SK-N-SH (cell line): ENCODE data around the gene TMEM62. TPM values are rescaled to one million over a fixed set of nuclear protein-coding genes. Genes with fewer than 3 reads are reported as not detected.

ENCODE experiments used
- CTCF ChIA-PET: fragments of 300-600, 350-600 bp; formaldehyde crosslinking; extraction: SDS; loops from one replicate; lab custom pipeline; 2021; lab: Yijun Ruan, JAX
- POLR2A ChIA-PET: fragments of 350-600 bp; sonication (Branson Sonifier 250); formaldehyde crosslinking; extraction: SDS; loops from one replicate; lab custom pipeline; 2020; ENCODE audit warnings: antibody characterized with exemption, inconsistent platforms; lab: Yijun Ruan, JAX
- DNase-seq: peaks from one replicate; pipeline ENCODE4 v3.0.0; 2012
- H2AFZ ChIP-seq: fragments of 200-600 bp; sonication (generic); 2 replicates; pipeline ENCODE4 v1.8.1; 2016; ENCODE audit warnings: antibody characterized with exemption, mild to moderate bottlenecking, low read depth
- H3F3A ChIP-seq: fragments of 200-600 bp; sonication (generic); replicated peaks from 2 replicates; pipeline ENCODE3; 2016; ENCODE audit warnings: antibody characterized with exemption, mild to moderate bottlenecking; ENCODE audit not compliant: insufficient read depth
- H3K27ac ChIP-seq, 2 experiments: fragments of 200-500 bp in 1 of 2; fragments of 200-600 bp in 1 of 2; sonication (Bioruptor generic) in 1 of 2; sonication (generic), shearing (Covaris generic) in 1 of 2; 2 replicates each; pipeline versions ENCODE4 v1.5.1 to v1.6.1; 2014 to 2016; ENCODE audit warnings: low read depth in 2 of 2, inconsistent platforms in 1 of 2, low read length in 1 of 2, mild to moderate bottlenecking in 1 of 2, mixed read lengths in 1 of 2
- H3K27me3 ChIP-seq: fragments of 200-600 bp; sonication (generic), shearing (Covaris generic); 2 replicates; pipeline ENCODE4 v1.6.1; 2016; ENCODE audit warnings: mixed run types; ENCODE audit not compliant: insufficient read depth
- H3K36me3 ChIP-seq, 2 experiments: fragments of 200-500 bp in 1 of 2; fragments of 200-600 bp in 1 of 2; sonication (Bioruptor generic) in 1 of 2; sonication (generic) in 1 of 2; replicated peaks in 1 of 2; 2 replicates each; pipeline versions ENCODE3 to v1.5.1; 2014 to 2016; ENCODE audit warnings: low read length in 1 of 2, mild to moderate bottlenecking in 1 of 2; ENCODE audit not compliant: insufficient read depth in 2 of 2, control insufficient read depth in 1 of 2
- H3K4me1 ChIP-seq, 2 experiments: fragments of 200-500 bp in 1 of 2; fragments of 200-600 bp in 1 of 2; sonication (Bioruptor generic) in 1 of 2; sonication (generic), shearing (Covaris generic) in 1 of 2; 2 replicates each; pipeline versions ENCODE4 v1.5.1 to v1.6.1; 2014 to 2016; ENCODE audit warnings: low read depth in 1 of 2, low read length in 1 of 2, mixed run types in 1 of 2; ENCODE audit not compliant: insufficient read depth in 2 of 2, control insufficient read depth in 1 of 2
- H3K4me2 ChIP-seq: fragments of 200-600 bp; sonication (generic), shearing (Covaris generic); 2 replicates; pipeline ENCODE4 v1.6.1; 2017; ENCODE audit warnings: mixed run types
- H3K4me3 ChIP-seq, 2 experiments: fragments of 200-500 bp in 1 of 2; fragments of 200-600 bp in 1 of 2; sonication (Bioruptor generic) in 1 of 2; sonication (generic), shearing (Covaris generic) in 1 of 2; 2 replicates each; pipeline versions ENCODE4 v1.5.1 to v1.8.1; 2014 to 2016; ENCODE audit warnings: low read depth in 2 of 2, inconsistent platforms in 1 of 2, low read length in 1 of 2, mild to moderate bottlenecking in 1 of 2, mixed read lengths in 1 of 2, moderate library complexity in 1 of 2
- H3K79me2 ChIP-seq: fragments of 200-600 bp; sonication (generic); 2 replicates; pipeline ENCODE4 v1.8.1; 2017; ENCODE audit warnings: mild to moderate bottlenecking; ENCODE audit not compliant: insufficient read depth
- H3K9ac ChIP-seq: fragments of 200-600 bp; sonication (generic); 2 replicates; pipeline ENCODE4 v1.6.1; 2017; ENCODE audit warnings: mixed run types
- H3K9me2 ChIP-seq: fragments of 200-600 bp; sonication (generic); 2 replicates; pipeline ENCODE4 v1.6.1; 2017; ENCODE audit warnings: mixed run types
- H3K9me3 ChIP-seq: fragments of 200-600 bp; sonication (generic); 2 replicates; pipeline ENCODE4 v1.6.1; 2017; ENCODE audit warnings: mixed run types, mild to moderate bottlenecking, moderate library complexity
- H4K20me1 ChIP-seq: fragments of 200-600 bp; sonication (generic); 2 replicates; pipeline ENCODE4 v1.6.1; 2017; ENCODE audit warnings: mild to moderate bottlenecking, mixed run types; ENCODE audit not compliant: insufficient read depth
- CHD2 ChIP-seq: fragments of 150-350 bp; IDR thresholded peaks from 2 replicates; pipeline ENCODE4 v1.6.1; 2018; ENCODE audit warnings: low read length; ENCODE audit not compliant: partially characterized antibody
- ELF1 ChIP-seq: IDR thresholded peaks from 2 replicates; pipeline ENCODE4 v1.4.0; 2012
- IRF3 ChIP-seq: fragments of 150-350 bp; IDR thresholded peaks from 2 replicates; pipeline ENCODE4 v1.6.1; 2016; ENCODE audit warnings: mild to moderate bottlenecking, low read depth, low read length
- JUND ChIP-seq: IDR thresholded peaks from 2 replicates; pipeline ENCODE4 v1.4.0; 2012
- MAX ChIP-seq: IDR thresholded peaks from 2 replicates; pipeline ENCODE4 v1.4.0; 2012; ENCODE audit warnings: low read depth
- MXI1 ChIP-seq: IDR thresholded peaks from 2 replicates; pipeline ENCODE4 v1.6.1; 2012; ENCODE audit warnings: mild to moderate bottlenecking, low read depth, low read length, improper control_type of control experiment
- PBX3 ChIP-seq: IDR thresholded peaks from 2 replicates; pipeline ENCODE4; 2012
- RCOR1 ChIP-seq: fragments of 150-350 bp; IDR thresholded peaks from 2 replicates; pipeline ENCODE4 v1.6.1; 2017; ENCODE audit warnings: antibody characterized with exemption, low read length
- REST ChIP-seq: IDR thresholded peaks from 2 replicates; pipeline ENCODE4 v1.6.1; 2012; ENCODE audit warnings: mild to moderate bottlenecking, low read depth, low read length, moderate library complexity
- RXRA ChIP-seq: IDR thresholded peaks from 2 replicates; pipeline ENCODE4 v1.4.0; 2012; ENCODE audit warnings: low read depth, mild to moderate bottlenecking, borderline replicate concordance
- SMC3 ChIP-seq: IDR thresholded peaks from 2 replicates; pipeline ENCODE4 v1.6.1; 2012; ENCODE audit warnings: low read depth, low read length, improper control_type of control experiment
- TEAD4 ChIP-seq: IDR thresholded peaks from 2 replicates; pipeline ENCODE4 v1.4.0; 2012; ENCODE audit warnings: mild to moderate bottlenecking, borderline replicate concordance; ENCODE audit not compliant: insufficient read depth
- USF1 ChIP-seq: IDR thresholded peaks from 2 replicates; pipeline ENCODE4 v1.4.0; 2012; ENCODE audit warnings: low read depth, borderline replicate concordance
- ZBTB33 ChIP-seq: IDR thresholded peaks from 2 replicates; pipeline ENCODE4 v1.4.0; 2012; ENCODE audit warnings: low read depth, borderline replicate concordance
- polyA plus RNA-seq, 3 experiments: library from polyadenylated mRNA; depleted of rRNA; stranded (reverse); fragments of >200 nt; gene quantifications; 2 replicates each; pipeline ENCODE4 v1.2.3, GENCODE V29; 2012

Gene TMEM62
- polyA plus RNA-seq, 1 of the 3 experiments (the other 2 are of a cell fraction), result 3.3 TPM

- H3K36me3 ChIP-seq, result peaks cover 62 to 65% of the 10 kb centered on the region in 2 experiments
- H3K4me2 ChIP-seq, result no peak overlapping the region
- peaks cover 27% of the 10 kb centered on the region for H3F3A ChIP-seq
- H4K20me1 ChIP-seq, result no peaks in the 10 kb centered on the region
- no peak for DNase-seq
- no peak overlapping the region for H2AFZ ChIP-seq
- POLR2A ChIA-PET, result no interaction called here
- H3K27me3 ChIP-seq, result no peaks in the 10 kb centered on the region
- H3K9ac ChIP-seq, result no peak overlapping the region
- H3K27ac ChIP-seq, result no peak overlapping the region
- no peaks in the 10 kb centered on the region for H3K9me2 ChIP-seq
- H3K4me1 ChIP-seq, result peaks cover 0 to 6% of the 10 kb centered on the region in 2 experiments; a peak in 1 of 4 replicates
- TF ChIP-seq MAX (no peak), CHD2 (no peak), USF1 (no peak), JUND (no peak), PBX3 (no peak), IRF3 (no peak), ZBTB33 (no peak), RCOR1 (no peak), SMC3 (no peak), RXRA (no peak), REST (no peak), TEAD4 (no peak), MXI1 (no peak), ELF1 (no peak)
- H3K79me2 ChIP-seq, result no peaks in the 10 kb centered on the region
- no peaks in the 10 kb centered on the region for H3K9me3 ChIP-seq
- no peak overlapping the region for H3K4me3 ChIP-seq
- CTCF ChIA-PET, result no interaction called here
These were observed 19.9 kb downstream of the TMEM62 start for GRCh38 chr15:43153269-43153668.
